NCI-H1105 treated with DMSO at 0.1 percent for 48 hours (cell line): ENCODE data around the gene CDK5RAP3.
"Not testable (repeated sequence)": the region's sequence is repeated elsewhere in the genome, so short reads cannot be mapped to it uniquely, and the experiment has no call there.

Experiments used
- DNase-seq: peaks from one replicate; lab custom pipeline; 2025; lab: John Stamatoyannopoulos, UW

The CDK5RAP3 gene

GRCh38 chr17:47970725-47971499 lies at the start of gene CDK5RAP3:
Gene CDK5RAP3 (plus strand): TSS chr17:47971113. CDS start chr17:47971147, 34 bp downstream.
- DNase-seq, result peak; percentile 97

GRCh38 chr17:47924785-47925677 lies 45.9 kb upstream of the CDK5RAP3 start:
- DNase-seq, result no peak

- no peak for DNase-seq
These were observed 45.3 kb upstream of the CDK5RAP3 start for GRCh38 chr17:47925678-47925988.

GRCh38 chr17:47927821-47928400 lies 43.0 kb upstream of the CDK5RAP3 start:
- no peak for DNase-seq

- DNase-seq, result no peak
These were observed 42.5 kb upstream of the CDK5RAP3 start for GRCh38 chr17:47928415-47928814.

GRCh38 chr17:47929218-47930000 lies 41.5 kb upstream of the CDK5RAP3 start:
- DNase-seq, result no peak

- DNase-seq, result no peak
These were observed 39.1 kb upstream of the CDK5RAP3 start for GRCh38 chr17:47931848-47932247.

GRCh38 chr17:47934856-47935255 lies 36.1 kb upstream of the CDK5RAP3 start:
- DNase-seq, result no peak

- DNase-seq, result not testable (repeated sequence)
These were observed 35.4 kb upstream of the CDK5RAP3 start for GRCh38 chr17:47935468-47935867.

GRCh38 chr17:47935961-47936360 lies 35.0 kb upstream of the CDK5RAP3 start:
- DNase-seq, result no peak

- no peak for DNase-seq
These were observed 33.0 kb upstream of the CDK5RAP3 start for GRCh38 chr17:47937941-47938340.

GRCh38 chr17:47941246-47942095 lies 29.4 kb upstream of the CDK5RAP3 start, which contains the start of gene PNPO:
Gene PNPO (plus strand): TSS chr17:47941571. CDS start chr17:47941676, 105 bp downstream.
- peak; percentile 94 for DNase-seq

- DNase-seq, result no peak
These were observed 28.8 kb upstream of the CDK5RAP3 start for GRCh38 chr17:47942096-47942510.

- DNase-seq, result no peak
These were observed 28.3 kb upstream of the CDK5RAP3 start for GRCh38 chr17:47942568-47942967.

GRCh38 chr17:47945080-47945479 lies 25.8 kb upstream of the CDK5RAP3 start:
- DNase-seq, result no peak

GRCh38 chr17:47945529-47946508 lies 25.1 kb upstream of the CDK5RAP3 start:
- DNase-seq, result no peak

GRCh38 chr17:47946516-47946915 lies 24.4 kb upstream of the CDK5RAP3 start:
- no peak for DNase-seq

GRCh38 chr17:47946929-47947397 lies 23.9 kb upstream of the CDK5RAP3 start:
- DNase-seq, result peak; percentile 55

GRCh38 chr17:47948706-47949196 lies 22.2 kb upstream of the CDK5RAP3 start:
- DNase-seq, result no peak
